ENCODE results near the gene PRXL2A.
"Not testable (repeated sequence)": the region's sequence is repeated elsewhere in the genome, so short reads cannot be mapped to it uniquely, and the experiment has no call there.

The PRXL2A gene

GRCh38 chr10:80410578-80411145, 2.3 kb downstream of the PRXL2A start:
- Histone ChIP-seq H3K27ac (ENCODE audit: low read length) (no peak overlapping the region), H3K4me1 (ENCODE audit: control insufficient read depth, insufficient read depth, low read length) (no peaks in the 10 kb centered on the region), H3K4me3 (ENCODE audit: low read length) (no peak overlapping the region), H3K36me3 (ENCODE audit: control insufficient read depth, insufficient read depth, low read length) (no peaks in the 10 kb centered on the region), H3K9me3 (ENCODE audit: control insufficient read depth, insufficient read depth, low read length) (no peaks in the 10 kb centered on the region), H3K27me3 (ENCODE audit: control insufficient read depth, insufficient read depth, low read length) (no peaks in the 10 kb centered on the region)
- no CpG with 5 or more reads among the region's 5 CpGs for WGBS (ENCODE audit: insufficient coverage, insufficient read length)
- DNase-seq (ENCODE audit: low read depth, low spot score) = no peak

- WGBS (ENCODE audit: insufficient coverage, insufficient read length) = no CpG with 5 or more reads among the region's 2 CpGs
- no peak for DNase-seq (ENCODE audit: low read depth, low spot score)
- H3K9me3 ChIP-seq (ENCODE audit: control insufficient read depth, insufficient read depth, low read length) = no peaks in the 10 kb centered on the region
- H3K4me1 ChIP-seq (ENCODE audit: control insufficient read depth, insufficient read depth, low read length) = no peaks in the 10 kb centered on the region
- no peak overlapping the region for H3K27ac ChIP-seq (ENCODE audit: low read length)
- H3K4me3 ChIP-seq (ENCODE audit: low read length) = no peak overlapping the region
- no peaks in the 10 kb centered on the region for H3K27me3 ChIP-seq (ENCODE audit: control insufficient read depth, insufficient read depth, low read length)
- H3K36me3 ChIP-seq (ENCODE audit: control insufficient read depth, insufficient read depth, low read length) = no peaks in the 10 kb centered on the region
Measured at GRCh38 chr10:80411267-80411668, 2.9 kb downstream of the PRXL2A start.

- no peaks in the 10 kb centered on the region for H3K4me1 ChIP-seq (ENCODE audit: control insufficient read depth, insufficient read depth, low read length)
- no peaks in the 10 kb centered on the region for H3K9me3 ChIP-seq (ENCODE audit: control insufficient read depth, insufficient read depth, low read length)
- WGBS (ENCODE audit: insufficient coverage, insufficient read length) = no CpG with 5 or more reads among the region's 1 CpG
- no peak for DNase-seq (ENCODE audit: low read depth, low spot score)
- H3K4me3 ChIP-seq (ENCODE audit: low read length) = no peak overlapping the region
- H3K27me3 ChIP-seq (ENCODE audit: control insufficient read depth, insufficient read depth, low read length) = no peaks in the 10 kb centered on the region
- H3K36me3 ChIP-seq (ENCODE audit: control insufficient read depth, insufficient read depth, low read length) = no peaks in the 10 kb centered on the region
- no peak overlapping the region for H3K27ac ChIP-seq (ENCODE audit: low read length)
Measured at GRCh38 chr10:80411681-80412220, 3.4 kb downstream of the PRXL2A start.

GRCh38 chr10:80412486-80412885, 4.1 kb downstream of the PRXL2A start:
- Histone ChIP-seq H3K27me3 (ENCODE audit: control insufficient read depth, insufficient read depth, low read length) (no peaks in the 10 kb centered on the region), H3K36me3 (ENCODE audit: control insufficient read depth, insufficient read depth, low read length) (no peaks in the 10 kb centered on the region), H3K4me1 (ENCODE audit: control insufficient read depth, insufficient read depth, low read length) (no peaks in the 10 kb centered on the region), H3K27ac (ENCODE audit: low read length) (no peak overlapping the region), H3K9me3 (ENCODE audit: control insufficient read depth, insufficient read depth, low read length) (no peaks in the 10 kb centered on the region), H3K4me3 (ENCODE audit: low read length) (no peak overlapping the region)
- no CpG with 5 or more reads among the region's 5 CpGs for WGBS (ENCODE audit: insufficient coverage, insufficient read length)
- DNase-seq (ENCODE audit: low read depth, low spot score) = no peak

- Histone ChIP-seq H3K27me3 (ENCODE audit: control insufficient read depth, insufficient read depth, low read length) (no peaks in the 10 kb centered on the region), H3K4me1 (ENCODE audit: control insufficient read depth, insufficient read depth, low read length) (0 out of 2 replicates have a peak, but pooled peaks cover under 1% of the 10 kb centered on the region), H3K27ac (ENCODE audit: low read length) (no peak overlapping the region), H3K9me3 (ENCODE audit: control insufficient read depth, insufficient read depth, low read length) (no peaks in the 10 kb centered on the region), H3K4me3 (ENCODE audit: low read length) (no peak overlapping the region), H3K36me3 (ENCODE audit: control insufficient read depth, insufficient read depth, low read length) (no peaks in the 10 kb centered on the region)
- no peak for DNase-seq (ENCODE audit: low read depth, low spot score)
- WGBS (ENCODE audit: insufficient coverage, insufficient read length) = no CpG with 5 or more reads among the region's 12 CpGs
Measured at GRCh38 chr10:80413271-80413996, 5.1 kb downstream of the PRXL2A start.

- H3K9me3 ChIP-seq (ENCODE audit: control insufficient read depth, insufficient read depth, low read length) = no peaks in the 10 kb centered on the region
- no peaks in the 10 kb centered on the region for H3K27me3 ChIP-seq (ENCODE audit: control insufficient read depth, insufficient read depth, low read length)
- 0 out of 2 replicates have a peak, but pooled peaks cover 2% of the 10 kb centered on the region for H3K4me1 ChIP-seq (ENCODE audit: control insufficient read depth, insufficient read depth, low read length)
- no peak for DNase-seq (ENCODE audit: low read depth, low spot score)
- H3K36me3 ChIP-seq (ENCODE audit: control insufficient read depth, insufficient read depth, low read length) = no peaks in the 10 kb centered on the region
- no peak overlapping the region for H3K27ac ChIP-seq (ENCODE audit: low read length)
- WGBS (ENCODE audit: insufficient coverage, insufficient read length) = no CpG with 5 or more reads among the region's 7 CpGs
- no peak overlapping the region for H3K4me3 ChIP-seq (ENCODE audit: low read length)
Measured at GRCh38 chr10:80414142-80414895, 6.0 kb downstream of the PRXL2A start.

- H3K36me3 ChIP-seq (ENCODE audit: control insufficient read depth, insufficient read depth, low read length) = 0 out of 2 replicates have a peak, but pooled peaks cover 2% of the 10 kb centered on the region
- DNase-seq (ENCODE audit: low read depth, low spot score) = no peak
- 0 out of 2 replicates have a peak, but pooled peaks cover 2% of the 10 kb centered on the region for H3K4me1 ChIP-seq (ENCODE audit: control insufficient read depth, insufficient read depth, low read length)
- H3K27ac ChIP-seq (ENCODE audit: low read length) = no peak overlapping the region
- WGBS (ENCODE audit: insufficient coverage, insufficient read length) = no CpG with 5 or more reads among the region's 3 CpGs
- no peak overlapping the region for H3K4me3 ChIP-seq (ENCODE audit: low read length)
- H3K9me3 ChIP-seq (ENCODE audit: control insufficient read depth, insufficient read depth, low read length) = no peaks in the 10 kb centered on the region
- H3K27me3 ChIP-seq (ENCODE audit: control insufficient read depth, insufficient read depth, low read length) = no peaks in the 10 kb centered on the region
Measured at GRCh38 chr10:80415734-80416478, 7.6 kb downstream of the PRXL2A start.

GRCh38 chr10:80416479-80417098, 8.2 kb downstream of the PRXL2A start:
- H3K9me3 ChIP-seq (ENCODE audit: control insufficient read depth, insufficient read depth, low read length) = no peaks in the 10 kb centered on the region
- WGBS (ENCODE audit: insufficient coverage, insufficient read length) = no CpG with 5 or more reads among the region's 15 CpGs
- 0 out of 2 replicates have a peak, but pooled peaks cover 2% of the 10 kb centered on the region for H3K36me3 ChIP-seq (ENCODE audit: control insufficient read depth, insufficient read depth, low read length)
- H3K4me3 ChIP-seq (ENCODE audit: low read length) = no peak overlapping the region
- no peaks in the 10 kb centered on the region for H3K27me3 ChIP-seq (ENCODE audit: control insufficient read depth, insufficient read depth, low read length)
- 0 out of 2 replicates have a peak, but pooled peaks cover 2% of the 10 kb centered on the region for H3K4me1 ChIP-seq (ENCODE audit: control insufficient read depth, insufficient read depth, low read length)
- DNase-seq (ENCODE audit: low read depth, low spot score) = no peak
- no peak overlapping the region for H3K27ac ChIP-seq (ENCODE audit: low read length)

GRCh38 chr10:80417256-80417655, 8.9 kb downstream of the PRXL2A start:
- not testable (repeated sequence) for H3K36me3 ChIP-seq (ENCODE audit: control insufficient read depth, insufficient read depth, low read length); H3K27me3 ChIP-seq (ENCODE audit: control insufficient read depth, insufficient read depth, low read length); H3K27ac ChIP-seq (ENCODE audit: low read length); H3K4me3 ChIP-seq (ENCODE audit: low read length); H3K9me3 ChIP-seq (ENCODE audit: control insufficient read depth, insufficient read depth, low read length); DNase-seq (ENCODE audit: low read depth, low spot score); H3K4me1 ChIP-seq (ENCODE audit: control insufficient read depth, insufficient read depth, low read length)
- no CpG with 5 or more reads among the region's 6 CpGs for WGBS (ENCODE audit: insufficient coverage, insufficient read length)
